ENCODE measurements around the gene UBR1.

The UBR1 gene

DNA sequence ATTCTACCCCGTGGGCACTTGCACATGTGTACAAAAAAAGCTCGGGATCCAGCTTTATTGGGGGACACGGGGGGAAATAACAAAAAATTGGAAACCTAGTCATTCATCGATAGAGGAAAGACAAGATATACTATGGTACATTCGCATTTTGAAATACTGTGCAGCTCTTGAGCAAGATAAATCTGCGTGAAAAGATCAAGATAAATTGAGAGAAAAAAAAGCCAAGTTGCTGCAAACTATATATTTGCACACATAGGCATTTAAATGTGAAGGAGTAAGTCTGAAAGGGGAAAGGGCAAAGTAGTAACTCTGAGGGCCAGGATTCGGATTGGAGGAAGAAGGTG lies 620 bp upstream of the UBR1 start:
- DNase-seq, result peak; percentile 56

DNA sequence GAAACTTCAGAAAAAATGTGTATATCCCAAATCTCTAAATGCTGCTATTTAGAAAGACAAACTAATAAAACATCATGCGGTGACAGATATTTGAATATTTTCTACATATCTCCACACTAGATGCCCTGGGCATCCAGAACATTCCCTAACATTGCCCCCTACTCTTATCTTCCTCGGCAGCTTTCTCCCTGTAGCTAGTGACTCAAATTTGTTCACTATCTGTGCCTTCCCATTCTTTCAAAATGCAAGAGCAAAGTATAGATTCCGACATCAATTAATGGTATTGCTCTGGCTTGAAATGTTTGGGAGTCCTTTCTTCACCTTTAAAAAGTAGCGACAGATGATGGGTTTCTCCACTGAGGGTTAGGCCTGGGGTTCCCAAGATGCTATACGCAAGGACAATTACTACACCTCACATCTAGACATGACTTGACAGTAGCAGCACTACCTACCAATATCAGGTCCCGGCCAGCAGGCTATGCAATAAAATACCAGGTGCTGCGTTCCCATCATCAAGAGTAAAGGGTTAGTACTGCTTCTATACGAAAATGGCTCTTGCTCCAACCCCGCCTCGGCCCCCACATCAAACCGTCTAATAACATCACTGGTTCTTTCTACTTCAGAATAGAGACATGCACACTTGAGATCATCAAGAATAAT lies 631 bp downstream of the UBR1 start:
- DNase-seq, result peak; percentile 61

DNA sequence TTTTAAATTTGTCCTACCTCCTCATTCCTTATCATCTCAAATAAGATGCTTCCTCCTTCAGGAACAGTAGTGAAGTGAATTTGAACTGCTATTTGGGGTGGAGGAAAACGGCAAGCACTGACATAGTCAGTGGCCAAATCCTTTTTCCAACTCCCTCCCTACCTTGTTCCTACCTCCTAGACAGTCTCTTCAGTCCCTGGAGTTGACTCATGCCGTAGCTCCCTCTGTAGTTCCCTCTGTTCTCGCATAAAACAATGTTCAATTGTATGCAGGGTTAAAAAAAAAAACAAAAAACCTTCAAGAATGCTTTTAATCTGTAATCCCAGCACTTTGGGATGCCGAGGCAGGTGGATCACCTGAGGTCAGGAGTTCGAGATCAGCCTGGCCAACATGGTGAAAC lies 1.4 kb downstream of the UBR1 start:
- DNase-seq, result no peak

DNA sequence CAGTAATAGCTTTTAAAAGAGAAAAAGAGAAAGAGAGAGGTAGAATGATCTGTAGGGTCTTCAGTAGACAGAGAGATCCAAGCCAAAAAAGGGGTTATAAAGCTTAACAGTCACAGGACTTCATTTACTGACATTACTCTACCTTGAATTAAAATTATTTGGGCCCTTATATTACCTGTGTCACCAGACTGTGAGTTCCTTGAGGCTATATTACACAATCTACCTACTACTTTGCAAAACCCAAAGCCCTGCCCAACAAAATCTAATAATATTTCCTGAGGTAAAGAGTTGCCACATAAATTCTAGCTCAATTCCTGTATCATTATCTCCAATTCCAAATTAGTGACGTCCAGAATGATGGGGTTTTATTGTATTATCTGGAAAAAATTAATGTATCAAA lies 1.9 kb downstream of the UBR1 start:
- no peak for DNase-seq

DNA sequence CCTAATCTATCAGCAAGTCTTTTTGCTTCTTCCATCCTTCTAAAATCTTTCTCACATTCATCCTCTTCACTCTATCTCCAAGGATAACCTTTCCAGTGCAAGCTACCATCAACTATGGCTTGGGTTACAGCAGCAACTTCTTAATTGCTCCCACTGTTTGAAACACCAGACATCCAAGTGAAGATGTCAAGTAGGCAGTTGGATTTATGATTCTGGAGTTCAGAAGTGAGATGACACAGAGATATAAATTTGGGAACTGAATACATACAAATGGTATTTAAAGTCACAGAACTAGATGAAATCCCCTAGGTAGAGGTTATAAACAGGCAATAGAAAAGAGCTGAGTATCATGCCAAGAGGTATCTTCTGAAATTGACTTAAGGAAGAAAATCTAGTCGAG lies 3.7 kb downstream of the UBR1 start:
- no peak for DNase-seq

DNA sequence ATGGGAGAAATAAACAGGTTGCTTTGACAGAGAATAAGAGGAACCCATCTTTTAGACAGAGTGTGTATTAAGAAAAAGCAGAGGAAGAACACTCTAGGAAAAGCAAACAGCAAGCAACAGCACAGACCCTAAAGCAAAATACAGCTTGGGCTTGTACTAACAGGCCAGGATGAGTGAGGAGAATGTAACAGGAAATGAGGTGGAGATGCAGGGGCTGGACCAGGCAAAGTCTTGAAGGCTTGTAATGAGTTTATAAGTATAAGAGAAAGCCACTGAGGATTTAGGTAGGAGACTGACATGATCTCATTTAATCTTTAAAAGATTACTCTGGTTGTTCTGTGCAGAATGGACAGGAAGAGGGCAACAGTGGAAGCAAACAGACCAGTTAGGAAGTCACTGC lies 4.9 kb downstream of the UBR1 start:
- DNase-seq, result no peak

DNA sequence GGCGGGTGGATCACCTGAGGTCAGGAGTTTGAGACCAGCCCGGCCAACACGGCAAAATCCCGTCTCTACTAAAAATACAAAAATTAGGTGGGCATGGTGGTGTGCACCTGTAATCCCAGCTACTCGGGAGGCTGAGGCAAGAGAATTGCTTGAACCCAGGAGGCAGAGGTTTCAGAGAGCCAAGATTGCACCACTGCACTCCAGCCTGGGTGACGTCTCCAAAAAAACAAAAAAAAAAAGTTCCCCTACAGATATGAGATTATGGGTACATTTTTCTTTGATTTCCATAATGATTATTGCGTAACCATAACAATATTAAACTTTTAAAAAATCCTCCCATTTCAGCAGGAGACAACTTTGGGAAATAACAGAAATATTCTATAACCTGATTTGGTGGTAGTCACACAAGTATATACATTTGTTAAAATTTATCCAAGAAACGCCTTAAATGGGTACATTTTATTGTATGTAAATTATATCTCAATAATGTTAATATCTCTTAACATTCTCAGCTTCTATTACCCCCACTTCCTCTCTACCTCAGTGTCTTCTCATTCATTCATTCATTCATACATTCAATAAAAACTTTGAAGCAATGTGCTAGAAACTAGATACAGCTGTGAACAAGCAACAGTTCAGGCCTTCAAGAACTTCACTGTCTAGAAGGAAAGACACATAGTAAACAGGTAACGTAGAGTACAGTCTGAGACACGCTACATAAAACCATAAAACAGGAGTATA lies 6.6 kb downstream of the UBR1 start:
- no peak for DNase-seq

DNA sequence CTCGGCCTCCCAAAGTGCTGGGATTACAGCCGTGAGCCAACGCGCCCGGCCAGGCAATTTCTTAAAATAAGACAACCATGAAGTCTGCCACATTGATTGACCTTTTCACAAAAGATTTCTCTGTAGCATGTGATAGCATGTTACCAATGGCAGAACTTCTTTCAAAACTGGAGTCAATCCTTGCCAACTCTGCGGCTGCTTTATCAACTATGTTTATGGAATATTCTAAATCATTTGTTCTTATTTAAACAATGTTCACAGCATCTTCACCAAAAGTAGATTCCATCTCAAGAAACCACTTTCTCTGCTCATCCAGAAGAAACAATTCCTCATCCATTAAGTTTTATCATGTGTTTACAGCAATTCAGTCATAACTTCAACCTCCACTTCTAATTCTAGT lies 9.4 kb downstream of the UBR1 start:
- no peak for DNase-seq

DNA sequence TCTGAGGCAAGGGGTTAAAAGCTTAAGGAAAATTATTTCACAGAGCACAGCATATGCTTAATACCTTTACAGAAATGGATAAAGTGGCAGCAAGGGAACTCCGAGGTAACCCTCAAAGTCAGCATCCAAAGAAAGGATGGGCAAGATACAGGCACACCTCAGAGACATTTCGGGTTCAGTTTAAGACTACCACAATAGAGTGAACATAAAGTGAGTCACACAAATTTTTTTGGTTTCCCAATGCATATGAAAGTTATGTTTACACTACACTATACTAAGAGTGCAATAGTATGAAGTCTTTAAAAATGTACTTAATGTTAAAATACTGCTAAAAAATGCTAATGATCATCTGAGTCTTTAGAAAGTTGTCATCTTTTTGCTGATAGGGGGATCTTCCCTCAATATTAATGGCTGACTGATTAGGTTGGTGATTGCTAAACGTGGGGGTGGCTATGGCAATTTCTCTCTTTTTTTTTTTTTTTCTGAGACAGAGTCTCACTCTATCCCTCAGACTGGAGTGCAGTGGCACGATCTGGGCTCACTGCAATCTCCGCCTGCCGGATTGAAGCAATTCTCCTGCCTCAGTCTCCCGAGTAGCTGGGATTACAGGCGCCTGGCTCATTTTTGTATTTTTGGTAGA lies 10.0 kb downstream of the UBR1 start:
- no peak for DNase-seq

DNA sequence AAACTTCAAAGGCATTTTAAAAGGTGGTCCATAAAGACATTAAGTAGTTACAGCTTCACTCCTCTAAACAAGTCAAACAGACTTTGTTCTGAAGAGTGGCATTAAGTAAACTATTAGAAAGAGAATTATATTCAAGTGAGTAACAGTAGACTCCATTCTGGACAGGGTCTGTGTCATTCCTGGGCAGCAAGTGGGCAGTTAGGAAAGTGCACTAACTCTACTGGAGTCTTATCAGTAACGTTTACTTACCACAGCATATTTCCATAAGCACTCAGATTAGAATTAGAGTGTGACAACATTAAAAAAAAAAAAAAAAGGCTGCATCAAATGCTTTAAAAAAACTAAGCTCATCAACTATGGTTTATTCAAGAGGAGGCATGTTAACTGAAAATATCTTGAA lies 10.6 kb downstream of the UBR1 start:
- DNase-seq, result peak; percentile 88

DNA sequence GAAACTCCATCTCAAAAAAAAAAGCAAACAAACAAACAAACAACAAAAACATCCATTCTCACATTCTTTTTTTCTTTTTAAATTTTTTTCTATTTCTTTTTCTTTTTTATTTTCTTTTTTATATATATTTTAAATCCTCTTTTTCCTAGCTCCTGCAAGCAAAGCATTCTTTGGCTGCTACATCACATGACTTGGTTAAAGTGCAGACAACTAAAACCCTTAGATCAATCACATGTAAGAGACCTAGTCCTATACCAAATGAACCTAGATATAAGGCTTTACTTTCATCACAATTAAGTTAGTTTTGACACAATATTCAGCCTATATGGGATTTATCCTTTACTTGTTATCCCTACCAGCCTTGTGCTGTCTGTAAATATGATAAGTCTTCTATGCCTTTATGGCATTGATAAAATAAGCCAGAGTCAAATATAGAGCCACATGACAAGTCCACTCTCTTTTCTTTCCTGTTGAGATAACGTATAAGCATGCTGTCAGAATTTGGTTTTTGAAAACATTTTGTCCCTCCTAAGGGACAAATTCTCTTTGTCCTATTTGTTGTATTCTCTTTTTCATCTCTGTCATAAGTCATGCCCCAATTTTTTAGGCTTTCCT lies 11.3 kb downstream of the UBR1 start:
- DNase-seq, result peak; percentile 92

DNA sequence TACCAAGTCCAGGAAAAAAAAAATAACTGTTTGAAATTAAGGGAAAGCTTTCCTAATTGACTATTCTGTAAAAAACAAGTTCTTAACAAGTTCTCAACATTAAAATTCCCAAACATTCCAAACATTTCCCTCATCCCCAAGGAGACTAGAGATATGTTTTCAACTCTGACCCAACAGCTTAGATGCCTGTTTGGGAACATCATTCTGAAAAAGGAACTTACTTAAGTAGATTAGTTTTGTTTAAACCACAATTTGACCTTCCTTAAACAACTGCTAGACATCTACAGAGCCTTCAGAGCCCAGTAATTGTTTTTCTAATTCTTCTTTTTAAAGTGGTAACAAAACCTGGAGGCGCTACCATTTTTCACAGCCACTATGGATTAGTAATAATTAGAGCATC lies 12.8 kb downstream of the UBR1 start:
- DNase-seq, result peak; percentile 56

DNA sequence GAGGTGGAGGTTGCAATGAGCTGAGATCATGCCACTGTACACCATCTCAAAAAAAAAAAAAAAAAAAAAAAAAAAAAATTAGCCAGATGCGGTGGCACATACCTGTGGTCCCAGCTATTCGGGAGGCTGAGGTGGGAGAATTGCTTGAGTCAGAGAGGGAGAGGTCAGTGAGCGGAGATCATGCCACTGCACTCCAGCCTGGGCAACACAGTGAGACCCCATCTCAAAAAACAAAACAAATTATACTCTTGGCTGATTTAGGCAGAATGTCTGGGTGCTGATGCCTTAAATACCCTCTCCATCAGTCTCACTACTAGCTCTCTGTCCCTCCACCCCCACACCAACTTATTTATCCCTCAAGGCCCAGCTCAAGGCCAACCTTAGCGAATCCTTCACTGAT lies 14.0 kb downstream of the UBR1 start:
- no peak for DNase-seq

DNA sequence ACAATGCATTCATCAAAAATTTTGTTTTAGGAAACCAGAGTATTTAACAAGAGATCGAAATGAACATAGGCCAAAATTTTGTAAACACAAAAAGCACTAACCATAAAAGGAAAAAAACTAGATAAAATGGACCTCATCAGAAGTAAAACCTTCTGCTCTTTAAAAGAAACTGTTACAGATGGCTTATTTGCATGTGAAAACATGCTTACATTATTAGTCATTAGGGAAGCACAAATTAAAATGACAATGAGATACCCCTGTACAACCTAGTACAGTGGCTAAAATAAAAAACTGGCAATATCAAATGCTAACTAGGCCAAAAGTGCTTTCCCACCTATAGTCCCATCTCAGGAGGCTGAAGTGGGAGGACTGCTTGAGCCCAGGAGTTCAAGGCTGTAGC lies 19.3 kb downstream of the UBR1 start:
- DNase-seq, result no peak

DNA sequence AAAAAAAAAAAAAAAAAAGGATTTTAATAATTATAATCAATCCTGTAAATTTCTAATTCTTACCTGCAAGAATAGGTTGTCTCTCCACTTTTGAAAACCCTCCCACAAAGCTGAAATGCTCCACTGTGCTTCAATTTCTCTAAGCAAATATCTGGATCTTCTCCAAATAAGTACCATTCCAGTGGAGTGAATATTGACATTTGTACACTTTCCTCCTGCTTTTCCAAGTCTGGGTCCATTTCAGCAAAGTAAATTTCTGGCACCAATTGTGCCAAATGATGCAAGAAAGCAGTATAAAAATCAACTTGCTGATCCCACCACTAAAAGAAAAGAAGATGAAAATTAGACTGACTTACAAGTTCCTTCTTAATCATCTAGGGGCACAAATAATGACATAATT lies 19.9 kb downstream of the UBR1 start:
- DNase-seq, result no peak

DNA sequence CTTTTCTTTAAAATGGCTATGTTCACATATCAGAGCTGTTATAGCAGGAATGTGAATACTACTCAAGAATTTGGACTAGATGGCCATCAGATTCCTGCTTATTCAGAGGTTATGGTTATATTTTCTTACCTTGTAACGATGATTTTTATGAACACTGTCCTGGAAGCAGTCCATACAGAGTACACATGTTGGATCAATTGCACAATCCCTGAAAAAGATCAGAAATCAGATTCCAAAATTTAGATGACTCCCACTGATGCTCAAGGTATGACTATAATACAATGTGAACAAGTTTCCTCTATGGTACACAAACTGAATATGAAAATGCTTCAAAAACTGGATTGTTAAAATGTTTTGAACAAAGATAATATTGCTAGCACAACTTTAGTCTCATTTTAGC lies 23.3 kb downstream of the UBR1 start:
- no peak for DNase-seq

DNA sequence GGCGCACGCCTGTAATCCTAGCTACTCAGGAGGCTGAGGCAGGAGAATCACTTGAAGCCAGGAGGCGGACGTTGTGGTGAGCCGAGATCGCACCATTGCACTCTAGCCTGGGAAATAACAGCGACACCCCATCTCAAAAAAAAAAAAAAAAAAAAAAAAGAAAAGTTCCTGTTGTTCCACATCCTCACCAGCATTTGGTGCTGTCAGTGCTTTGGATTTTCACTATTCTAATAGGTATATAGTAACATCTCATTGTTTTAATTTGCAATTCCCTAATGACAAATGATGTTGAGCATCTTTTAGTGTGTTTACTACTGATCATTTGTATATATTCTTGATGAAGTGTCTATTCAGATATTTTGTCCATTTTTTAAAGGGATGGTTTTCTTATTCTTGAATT lies 24.6 kb downstream of the UBR1 start:
- DNase-seq, result peak; percentile 38

DNA sequence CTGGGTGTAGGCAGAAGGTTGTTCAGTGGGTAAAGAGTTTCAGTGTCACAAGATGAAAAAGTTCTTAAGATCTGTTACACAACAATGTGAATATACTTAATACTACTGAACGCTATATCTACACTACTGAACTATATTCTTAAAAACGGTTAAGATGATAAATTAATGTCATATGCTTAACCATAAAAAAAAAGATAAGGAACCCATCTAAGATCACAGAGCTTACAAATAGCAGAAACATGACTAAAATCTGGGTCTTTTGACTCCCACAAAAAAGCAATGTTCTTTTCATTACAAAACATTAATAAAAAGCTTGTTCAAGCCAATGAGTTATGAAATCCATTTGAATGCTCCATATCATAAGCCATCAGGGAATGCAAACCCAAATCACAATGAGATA lies 34.4 kb downstream of the UBR1 start:
- no peak for DNase-seq

DNA sequence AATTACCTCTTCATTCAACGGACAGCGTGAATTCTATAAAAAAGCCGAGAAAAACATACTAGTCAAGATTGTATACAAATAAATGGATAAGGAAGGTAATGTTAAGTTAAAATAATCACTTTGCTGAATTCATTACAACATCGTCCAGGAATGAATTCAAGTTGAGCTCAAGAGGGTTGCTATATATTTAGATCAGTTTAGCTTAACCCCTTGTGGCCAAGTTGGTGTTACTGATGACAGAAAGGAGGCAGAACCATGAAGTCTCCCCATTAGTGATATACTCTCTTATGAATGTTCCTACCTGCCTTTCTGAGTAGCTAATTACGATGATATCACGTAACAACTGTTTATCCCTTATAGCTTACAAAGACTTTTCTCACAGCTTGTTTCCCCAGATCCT lies 34.9 kb downstream of the UBR1 start:
- no peak for DNase-seq

DNA sequence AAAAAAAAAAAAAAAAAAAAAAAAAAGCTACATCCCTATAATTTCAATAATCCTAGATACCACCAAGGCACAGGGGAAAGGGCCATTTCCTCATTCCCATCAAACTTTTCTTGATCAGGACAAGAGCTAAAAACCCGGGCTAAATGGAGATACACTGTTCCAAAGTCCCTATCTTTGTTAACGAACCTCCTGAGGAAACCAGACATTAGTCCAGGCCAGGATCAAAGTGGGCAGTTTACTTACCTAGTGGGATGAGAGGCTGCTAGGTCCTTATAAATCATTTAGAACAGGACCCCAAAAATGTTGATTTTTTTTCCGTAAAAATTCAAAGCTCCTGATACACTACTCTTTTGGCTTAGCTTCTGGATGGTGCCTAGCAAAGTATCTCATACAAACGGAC lies 35.6 kb downstream of the UBR1 start:
- DNase-seq, result no peak

DNA sequence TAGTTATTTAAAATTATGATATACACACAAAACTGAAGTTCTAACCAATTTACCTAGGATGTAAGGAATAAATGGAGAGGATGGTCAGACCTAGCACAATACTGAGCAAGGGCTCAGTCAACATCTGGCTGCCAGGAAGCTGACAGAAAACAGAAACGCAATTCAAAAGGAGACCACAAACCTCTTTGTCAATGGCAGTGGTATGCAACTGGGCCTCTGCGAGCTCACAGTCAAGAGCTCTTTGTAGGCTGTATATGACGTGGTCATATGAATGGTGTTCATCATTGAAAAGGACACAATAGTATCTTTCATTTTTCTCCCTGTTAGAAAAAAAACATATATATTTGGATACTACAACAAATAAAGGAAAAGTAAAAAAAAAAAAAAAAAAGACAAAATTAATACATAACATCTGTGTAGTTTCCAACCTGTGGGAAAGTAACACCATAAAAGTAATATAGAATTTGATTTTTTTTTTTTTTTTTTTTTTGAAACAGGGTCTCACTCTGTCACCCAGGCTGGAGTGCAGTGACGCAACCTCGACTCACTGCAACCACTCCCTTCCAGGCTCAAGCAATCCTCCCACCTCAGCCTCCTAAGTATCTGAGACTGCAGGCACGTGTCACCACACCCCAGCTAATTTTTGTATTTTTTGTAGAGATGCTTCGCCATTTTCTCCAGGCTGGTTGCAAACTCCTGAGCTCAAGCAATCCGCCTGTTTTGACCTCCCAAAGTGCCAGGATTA lies 37.9 kb downstream of the UBR1 start:
- no peak for DNase-seq

DNA sequence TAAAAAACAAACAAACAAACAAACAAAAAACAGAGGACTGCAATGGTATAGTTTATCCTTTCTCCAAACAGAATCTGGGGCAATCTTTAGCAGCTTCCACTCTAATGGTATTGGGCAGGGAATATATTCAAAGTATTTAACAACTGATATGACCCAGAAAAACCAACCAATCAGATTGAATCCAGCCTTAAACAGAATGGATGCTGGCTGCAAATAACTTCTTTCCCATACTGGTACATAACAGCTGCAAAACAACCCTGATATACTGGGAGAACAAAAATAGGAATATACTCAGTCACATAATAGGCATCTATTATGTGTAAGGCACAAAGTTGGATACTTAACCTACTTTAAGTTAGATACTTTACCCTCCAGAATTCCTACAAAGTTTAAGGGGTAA lies 49.1 kb downstream of the UBR1 start:
- no peak for DNase-seq

DNA sequence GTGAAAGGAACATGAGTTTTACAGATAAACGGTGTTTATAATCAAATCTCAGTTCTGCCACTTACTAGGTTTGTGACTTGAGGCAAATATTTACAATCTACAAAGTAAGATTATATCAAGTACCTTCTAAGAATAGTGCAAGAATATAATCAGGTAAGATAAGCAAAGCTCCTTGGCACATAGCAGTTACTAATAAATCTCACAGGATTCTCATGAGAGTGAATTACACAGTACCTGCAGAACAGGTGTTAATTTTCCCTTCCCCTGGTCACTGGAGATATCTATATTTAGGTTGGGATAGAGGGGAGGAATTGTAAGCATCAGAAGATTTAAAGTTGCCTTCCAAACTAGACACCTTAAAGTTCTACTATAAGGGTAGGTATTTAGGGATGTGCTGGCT lies 53.0 kb downstream of the UBR1 start:
- no peak for DNase-seq

DNA sequence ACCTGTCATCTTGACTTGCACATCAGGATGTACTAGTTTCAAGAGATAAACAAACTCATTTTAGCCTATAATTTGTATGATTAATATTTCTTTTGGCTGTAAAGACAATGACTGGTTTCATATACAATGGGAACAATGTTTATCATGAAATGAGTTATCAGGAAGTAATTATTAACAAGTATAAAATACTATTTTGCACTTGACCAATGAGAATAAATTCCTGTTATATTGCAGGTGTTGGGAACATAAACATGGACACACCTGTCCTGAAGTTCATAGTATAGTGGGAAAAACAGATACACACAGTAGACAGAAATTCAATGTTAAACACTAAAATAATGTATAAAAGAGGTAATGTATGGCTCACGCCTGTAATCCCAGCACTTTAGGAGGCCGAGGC lies 56.9 kb downstream of the UBR1 start:
- DNase-seq, result no peak
